Right kidney (tissue), 1 donor: Measurements from ENCODE around the gene SREK1.
A peak's percentile ranks its signal among the peaks of the same experiment; 100 is the strongest.

ENCODE experiments used
- DNase-seq: peaks from one replicate; pipeline ENCODE4 v3.0.0-alpha.2; 2016

SREK1 gene

GRCh38 chr5:66164044-66164790 is 20.1 kb downstream of the SREK1 start:
- DNase-seq, result no peak

- DNase-seq, result no peak
These were observed 24.1 kb downstream of the SREK1 start for GRCh38 chr5:66168226-66168625.

GRCh38 chr5:66169534-66169933 is 25.4 kb downstream of the SREK1 start:
- no peak for DNase-seq

GRCh38 chr5:66170195-66170919 is 26.3 kb downstream of the SREK1 start:
- DNase-seq, result no peak

GRCh38 chr5:66171349-66172344 is 27.5 kb downstream of the SREK1 start:
- no peak for DNase-seq

GRCh38 chr5:66174338-66174737 is 30.2 kb downstream of the SREK1 start:
- no peak for DNase-seq

- DNase-seq, result no peak
These were observed 34.7 kb downstream of the SREK1 start for GRCh38 chr5:66178799-66179198.

- no peak for DNase-seq
These were observed 35.4 kb downstream of the SREK1 start for GRCh38 chr5:66179297-66180051.

GRCh38 chr5:66180282-66181155 is 36.4 kb downstream of the SREK1 start:
- DNase-seq, result no peak

GRCh38 chr5:66186108-66186507 is 42.0 kb downstream of the SREK1 start:
- no peak for DNase-seq

GRCh38 chr5:66193419-66193818 is 49.3 kb downstream of the SREK1 start:
- DNase-seq, result no peak

- no peak for DNase-seq
These were observed 53.8 kb downstream of the SREK1 start for GRCh38 chr5:66197764-66198405.

GRCh38 chr5:66198837-66199236 is 54.7 kb downstream of the SREK1 start:
- no peak for DNase-seq

GRCh38 chr5:66203531-66203930 is 59.4 kb downstream of the SREK1 start:
- no peak for DNase-seq

- no peak for DNase-seq
These were observed 62.4 kb downstream of the SREK1 start for GRCh38 chr5:66206465-66206864.

GRCh38 chr5:66207800-66208561 is 63.9 kb downstream of the SREK1 start:
- peak; percentile 65 for DNase-seq

- no peak for DNase-seq
These were observed 65.2 kb downstream of the SREK1 start for GRCh38 chr5:66209350-66209749.

GRCh38 chr5:66209794-66210193 is 65.7 kb downstream of the SREK1 start:
- no peak for DNase-seq

GRCh38 chr5:66213533-66213932 is 69.4 kb downstream of the SREK1 start:
- no peak for DNase-seq

- DNase-seq, result no peak
These were observed 78.4 kb downstream of the SREK1 start for GRCh38 chr5:66222455-66222854.
